Astrocyte (in vitro differentiated cells and primary cell): Measurements from ENCODE around the gene PDIA5. TPM values are rescaled to one million over a fixed set of nuclear protein-coding genes. Genes with fewer than 3 reads are reported as not detected.

Experiments
- DNase-seq: peaks from one replicate; pipeline ENCODE4 v3.0.0-alpha.2; 2010; ENCODE audit warnings: low read depth
- FAIRE-seq: peaks from 2 replicates; lab custom pipeline; 2011; peaks lifted over from hg19 to GRCh38; lab: Jason Lieb, UNC
- H2AFZ ChIP-seq: 2 replicates; pipeline ENCODE4 v1.6.0; 2012; ENCODE audit warnings: low read depth, low read length, inconsistent platforms
- H3K27ac ChIP-seq: 2 replicates; pipeline ENCODE4 v1.5.1; 2011; ENCODE audit warnings: low read depth, low read length, inconsistent platforms
- H3K27me3 ChIP-seq: 2 replicates; pipeline ENCODE4 v1.6.0; 2011; ENCODE audit warnings: low read length, inconsistent platforms; ENCODE audit not compliant: insufficient read depth
- H3K36me3 ChIP-seq: 2 replicates; pipeline ENCODE4 v1.5.1; 2011; ENCODE audit warnings: low read length, inconsistent platforms; ENCODE audit not compliant: insufficient read depth
- H3K4me1 ChIP-seq: 2 replicates; pipeline ENCODE4 v1.5.1; 2011; ENCODE audit warnings: low read length, inconsistent platforms; ENCODE audit not compliant: insufficient read depth
- H3K4me2 ChIP-seq: 2 replicates; pipeline ENCODE4 v1.6.0; 2012; ENCODE audit warnings: low read length, inconsistent platforms
- H3K4me3 ChIP-seq: 2 replicates; pipeline ENCODE4 v1.5.1; 2011; ENCODE audit warnings: low read depth, mild to moderate bottlenecking, low read length, inconsistent platforms; ENCODE audit not compliant: insufficient read depth
- H3K79me2 ChIP-seq: 2 replicates; pipeline ENCODE4 v1.6.0; 2012; ENCODE audit warnings: mild to moderate bottlenecking, low read length, inconsistent platforms; ENCODE audit not compliant: insufficient read depth
- H3K9ac ChIP-seq: 2 replicates; pipeline ENCODE4 v1.6.0; 2012; ENCODE audit warnings: mild to moderate bottlenecking, low read length, inconsistent platforms
- H3K9me3 ChIP-seq: 2 replicates; pipeline ENCODE4 v1.5.1; 2012; ENCODE audit warnings: low read depth, mild to moderate bottlenecking, low read length, inconsistent platforms; ENCODE audit not compliant: insufficient read depth
- H4K20me1 ChIP-seq: 2 replicates; pipeline ENCODE4 v1.6.0; 2012; ENCODE audit warnings: low read length, inconsistent platforms; ENCODE audit not compliant: insufficient read depth
- H3K27ac Mint-ChIP-seq: one replicate; pipeline ENCODE4 v1.8.0; 2021; ENCODE audit warnings: mild to moderate bottlenecking, mixed read lengths; ENCODE audit not compliant: unreplicated experiment
- H3K27me3 Mint-ChIP-seq: one replicate; pipeline ENCODE4 v1.8.0; 2021; ENCODE audit warnings: low read depth, mixed read lengths; ENCODE audit not compliant: unreplicated experiment
- H3K36me3 Mint-ChIP-seq: one replicate; pipeline ENCODE4 v1.8.0; 2021; ENCODE audit warnings: low read depth, mixed read lengths; ENCODE audit not compliant: unreplicated experiment
- H3K4me1 Mint-ChIP-seq: one replicate; pipeline ENCODE4 v1.8.0; 2021; ENCODE audit warnings: low read depth, mixed read lengths; ENCODE audit not compliant: unreplicated experiment
- H3K4me3 Mint-ChIP-seq: one replicate; pipeline ENCODE4 v1.8.0; 2021; ENCODE audit warnings: mild to moderate bottlenecking, moderate library complexity, mixed read lengths; ENCODE audit not compliant: unreplicated experiment
- H3K9me3 Mint-ChIP-seq: one replicate; pipeline ENCODE4 v1.8.0; 2021; ENCODE audit warnings: mild to moderate bottlenecking, mixed read lengths; ENCODE audit not compliant: unreplicated experiment
- CTCF ChIP-seq: IDR thresholded peaks from 2 replicates; pipeline ENCODE4 v1.5.1; 2011; ENCODE audit warnings: low read depth, mild to moderate bottlenecking, inconsistent platforms, low read length, moderate library complexity; ENCODE audit not compliant: insufficient read depth
- EZH2 ChIP-seq: IDR thresholded peaks from 2 replicates; pipeline ENCODE4 v1.6.1; 2012; ENCODE audit warnings: mild to moderate bottlenecking, low read length, inconsistent platforms; ENCODE audit not compliant: insufficient read depth
- total RNA-seq: library from RNA; stranded (reverse); gene quantifications from 2 replicates; pipeline ENCODE4 v1.2.1, GENCODE V29; 2021

The PDIA5 gene
- total RNA-seq, 1 donor from 2014 or later, result 77.5 TPM

- TF ChIP-seq CTCF (no peak), EZH2 (no peak)
- H3K9ac ChIP-seq, result no peak overlapping the region
- Mint-ChIP-seq H3K27ac (no peak overlapping the region), H3K27me3 (no peaks in the 10 kb centered on the region), H3K4me3 (no peak overlapping the region), H3K9me3 (no peaks in the 10 kb centered on the region), H3K36me3 (peaks cover 31% of the 10 kb centered on the region), H3K4me1 (peaks cover 43% of the 10 kb centered on the region)
- H3K4me2 ChIP-seq, result no peak overlapping the region
- H3K9me3 ChIP-seq, result no peaks in the 10 kb centered on the region
- H3K4me1 ChIP-seq, result peaks cover 8% of the 10 kb centered on the region
- peaks cover 70% of the 10 kb centered on the region for H3K79me2 ChIP-seq
- no peak overlapping the region for H2AFZ ChIP-seq
- H3K27ac ChIP-seq, result no peak overlapping the region
- peaks cover 18% of the 10 kb centered on the region for H3K36me3 ChIP-seq
- no peak overlapping the region for H3K4me3 ChIP-seq
- no peaks in the 10 kb centered on the region for H3K27me3 ChIP-seq
- peaks cover 99% of the 10 kb centered on the region for H4K20me1 ChIP-seq
- DNase-seq (no peak), FAIRE-seq (no peak)
Measured at GRCh38 chr3:123090728-123091531, 24.1 kb downstream of the PDIA5 start.

- Mint-ChIP-seq H3K27me3 (no peaks in the 10 kb centered on the region), H3K36me3 (peaks cover 33% of the 10 kb centered on the region), H3K9me3 (no peaks in the 10 kb centered on the region), H3K27ac (no peak overlapping the region), H3K4me1 (peaks cover 37% of the 10 kb centered on the region), H3K4me3 (no peak overlapping the region)
- H3K36me3 ChIP-seq, result peaks cover 18% of the 10 kb centered on the region
- TF ChIP-seq EZH2 (no peak), CTCF (no peak)
- H3K79me2 ChIP-seq, result peaks cover 58% of the 10 kb centered on the region
- peaks cover 15% of the 10 kb centered on the region for H3K4me1 ChIP-seq
- H3K4me2 ChIP-seq, result no peak overlapping the region
- FAIRE-seq (no peak), DNase-seq (no peak)
- H2AFZ ChIP-seq, result no peak overlapping the region
- peaks cover 99% of the 10 kb centered on the region for H4K20me1 ChIP-seq
- H3K9me3 ChIP-seq, result no peaks in the 10 kb centered on the region
- H3K9ac ChIP-seq, result no peak overlapping the region
- no peak overlapping the region for H3K27ac ChIP-seq
- H3K4me3 ChIP-seq, result no peak overlapping the region
- H3K27me3 ChIP-seq, result no peaks in the 10 kb centered on the region
Measured at GRCh38 chr3:123092243-123092642, 25.4 kb downstream of the PDIA5 start.

- DNase-seq (no peak), FAIRE-seq (no peak)
- Histone ChIP-seq H3K79me2 (peaks cover 46% of the 10 kb centered on the region), H3K9me3 (no peaks in the 10 kb centered on the region), H3K9ac (no peak overlapping the region), H2AFZ (no peak overlapping the region), H3K27me3 (no peaks in the 10 kb centered on the region), H4K20me1 (peaks cover 99% of the 10 kb centered on the region), H3K4me2 (no peak overlapping the region), H3K27ac (no peak overlapping the region), H3K36me3 (peaks cover 18% of the 10 kb centered on the region), H3K4me1 (peaks cover 17% of the 10 kb centered on the region), H3K4me3 (no peak overlapping the region)
- H3K27ac Mint-ChIP-seq, result no peak overlapping the region
- no peak overlapping the region for H3K4me3 Mint-ChIP-seq
- TF ChIP-seq EZH2 (no peak), CTCF (no peak)
- peaks cover 34% of the 10 kb centered on the region for H3K36me3 Mint-ChIP-seq
- peaks cover 40% of the 10 kb centered on the region for H3K4me1 Mint-ChIP-seq
- no peaks in the 10 kb centered on the region for H3K9me3 Mint-ChIP-seq
- no peaks in the 10 kb centered on the region for H3K27me3 Mint-ChIP-seq
Measured at GRCh38 chr3:123093696-123094095, 26.9 kb downstream of the PDIA5 start.
